A549 (cell line): Measurements from ENCODE around the gene SFT2D2. TPM values are rescaled to one million over a fixed set of nuclear protein-coding genes. Genes with fewer than 3 reads are reported as not detected.
A peak's percentile ranks its signal among the peaks of the same experiment; 100 is the strongest.

ENCODE experiments used
- ATAC-seq, 2 experiments: fragments of 200-7000 bp in 1 of 2; fragments of >200 bp in 1 of 2; cut with Nextera tagmentation in 1 of 2; cut with Tn5 transposase in 1 of 2; 3 replicates each; pipeline versions ENCODE4 v1.8.0 to v1.9.1; 2018 to 2020; ENCODE audit warnings: mild to moderate bottlenecking in 1 of 2, moderate library complexity in 1 of 2
- CTCF ChIA-PET: fragments of 300-600 bp; sonication (Branson Sonifier 250); formaldehyde crosslinking; extraction: SDS; loops from one replicate; lab custom pipeline; 2021; ENCODE audit warnings: antibody characterized with exemption, inconsistent platforms; lab: Yijun Ruan, JAX
- POLR2A ChIA-PET: fragments of 350-600 bp; formaldehyde crosslinking; extraction: SDS; loops from one replicate; lab custom pipeline; 2021; ENCODE audit warnings: antibody characterized with exemption, inconsistent platforms; lab: Yijun Ruan, JAX
- DNase-seq, 2 experiments: peaks; one replicate each; pipeline versions ENCODE4 v3.0.0 to v3.0.0-alpha.2; 2011 to 2016; ENCODE audit warnings: low read depth in 1 of 2, low spot score in 1 of 2
- FAIRE-seq: peaks from 2 replicates; lab custom pipeline; 2011; peaks lifted over from hg19 to GRCh38; lab: Jason Lieb, UNC
- H3K27ac ChIP-seq, 2 experiments: fragments of >200 bp; sonication (Bioruptor Twin); formaldehyde crosslinking; 3 replicates each; pipeline ENCODE4 v1.5.1; 2016 to 2017
- H3K4me1 ChIP-seq: fragments of >200 bp; sonication (Bioruptor Twin); formaldehyde crosslinking; 3 replicates; pipeline ENCODE4 v1.6.1; 2016
- H3K4me2 ChIP-seq: fragments of >200 bp; sonication (Bioruptor Twin); formaldehyde crosslinking; 3 replicates; pipeline ENCODE4 v1.6.1; 2016
- H3K4me3 ChIP-seq: fragments of >200 bp; sonication (Bioruptor Twin); formaldehyde crosslinking; 3 replicates; pipeline ENCODE4 v1.5.1; 2016
- H3K9me3 ChIP-seq: fragments of >200 bp; sonication (Bioruptor Twin); formaldehyde crosslinking; 3 replicates; pipeline ENCODE4 v1.6.1; 2016
- CBX2 ChIP-seq: fragments of 200-600 bp; sonication (generic); IDR thresholded peaks from 2 replicates; pipeline ENCODE4 v1.6.1; 2016; ENCODE audit warnings: low read depth, mild to moderate bottlenecking, borderline replicate concordance
- CHD2 ChIP-seq: fragments of 150-350 bp; IDR thresholded peaks from 2 replicates; pipeline ENCODE4 v1.6.1; 2014; ENCODE audit warnings: low read length; ENCODE audit not compliant: partially characterized antibody
- CTCF ChIP-seq: fragments of >200 bp; sonication (Bioruptor Twin); formaldehyde crosslinking; IDR thresholded peaks from 3 replicates; pipeline ENCODE4 v1.5.1; 2016
- E2F6 ChIP-seq: IDR thresholded peaks from 2 replicates; pipeline ENCODE4 v1.6.1; 2012; ENCODE audit warnings: low read depth, borderline replicate concordance
- EHF ChIP-seq: fragments of 250-450 bp; sonication (Bioruptor Pico); IDR thresholded peaks from 2 replicates; pipeline ENCODE4 v1.5.0; 2020; ENCODE audit warnings: mild to moderate bottlenecking
- EP300 ChIP-seq, 2 experiments: fragments of >200 bp; sonication (Bioruptor Twin); formaldehyde crosslinking; IDR thresholded peaks; 2 replicates in 1 of 2; 3 replicates in 1 of 2; pipeline ENCODE4 v1.6.1; 2016 to 2017
- FOXS1 ChIP-seq: fragments of 250-450 bp; sonication (Bioruptor Pico); IDR thresholded peaks from 2 replicates; pipeline ENCODE4 v1.5.0; 2020; ENCODE audit warnings: mild to moderate bottlenecking, moderate library complexity
- GATA3 ChIP-seq: IDR thresholded peaks from 2 replicates; pipeline ENCODE4 v1.6.1; 2012; ENCODE audit warnings: borderline replicate concordance
- MAX ChIP-seq: IDR thresholded peaks from 2 replicates; pipeline ENCODE4 v1.6.1; 2012
- PHF8 ChIP-seq: fragments of 200-600 bp; sonication (generic); IDR thresholded peaks from 2 replicates; pipeline ENCODE4 v1.6.1; 2016; ENCODE audit warnings: low read depth, mild to moderate bottlenecking, antibody characterized with exemption, moderate library complexity, borderline replicate concordance
- POLR2A ChIP-seq: IDR thresholded peaks from 2 replicates; pipeline ENCODE4 v1.6.1; 2012; ENCODE audit warnings: mild to moderate bottlenecking, low read length
- POLR2AphosphoS2 ChIP-seq: conservative IDR thresholded peaks from 2 replicates; pipeline ENCODE4 v1.6.1; 2012; ENCODE audit warnings: low read length, improper control_type of control experiment, inconsistent platforms
- RAD21 ChIP-seq, 2 experiments: fragments of >200 bp in 1 of 2; sonication (Bioruptor Twin) in 1 of 2; formaldehyde crosslinking in 1 of 2; IDR thresholded peaks in 1 of 2; conservative IDR thresholded peaks in 1 of 2; 2 replicates in 1 of 2; 3 replicates in 1 of 2; pipeline ENCODE4 v1.6.1; 2012 to 2018; ENCODE audit warnings: inconsistent platforms in 1 of 2
- RARB ChIP-seq: fragments of 250-450 bp; sonication (Bioruptor Pico); IDR thresholded peaks from 2 replicates; pipeline ENCODE4 v1.8.0; 2021; ENCODE audit warnings: mild to moderate bottlenecking, moderate library complexity
- RCOR1 ChIP-seq: fragments of 150-350 bp; IDR thresholded peaks from 2 replicates; pipeline ENCODE4 v1.6.1; 2014; ENCODE audit warnings: antibody characterized with exemption, low read length, low read depth
- RNF2 ChIP-seq: fragments of 200-600 bp; sonication (generic); IDR thresholded peaks from 2 replicates; pipeline ENCODE4 v1.6.1; 2016; ENCODE audit warnings: low read depth, mild to moderate bottlenecking, antibody characterized with exemption, moderate library complexity, borderline replicate concordance
- TFCP2L1 ChIP-seq: fragments of 250-450 bp; sonication (Bioruptor Pico); IDR thresholded peaks from 2 replicates; pipeline ENCODE4 v1.5.0; 2021; ENCODE audit warnings: mild to moderate bottlenecking
- TP53 ChIP-seq: fragments of 250-450 bp; sonication (Bioruptor Pico); IDR thresholded peaks from 2 replicates; pipeline ENCODE4 v1.5.0; 2021; ENCODE audit warnings: mild to moderate bottlenecking, moderate library complexity
- ZFP36 ChIP-seq: fragments of 450-650 bp; IDR thresholded peaks from 2 replicates; pipeline ENCODE4 v1.6.1; 2014; ENCODE audit warnings: borderline replicate concordance; ENCODE audit not compliant: partially characterized antibody
- ZNF302 ChIP-seq: fragments of 250-450 bp; sonication (Bioruptor Pico); IDR thresholded peaks from 2 replicates; pipeline ENCODE4 v1.9.0; 2021; ENCODE audit warnings: inconsistent platforms, mild to moderate bottlenecking, moderate library complexity
- ZSCAN20 ChIP-seq: fragments of 250-450 bp; sonication (Bioruptor Pico); IDR thresholded peaks from 2 replicates; pipeline ENCODE4 v1.8.0; 2022; ENCODE audit warnings: mild to moderate bottlenecking, moderate library complexity
- WGBS: methylation state at CpG from one replicate; pipeline ENCODE4 v1.1.6; 2017; ENCODE audit errors: missing lambda C conversion rate; 5-methylcytosine and 5-hydroxymethylcytosine counted together
- polyA plus RNA-seq, 4 experiments: library from polyadenylated mRNA; depleted of rRNA in 3 of 4; stranded (reverse); fragments of >200 nt; fragmentation: RNase III in 1 of 4; extraction: RNeasy Plus Mini Kit Qiagen cat#74134 plus additional on column Dnase treatment in 1 of 4; gene quantifications; 2 replicates in 3 of 4; 3 replicates in 1 of 4; pipeline ENCODE4 v1.2.3, GENCODE V29; 2011 to 2017

Gene SFT2D2
- polyA plus RNA-seq, 2 of the 4 experiments (the other 2 are of a cell fraction): 12.8 to 40.1 TPM

GRCh38 chr1:168235937-168236336 is 10.1 kb downstream of the SFT2D2 start:
- no peak overlapping the region for H3K27ac ChIP-seq
- H3K4me1 ChIP-seq: peaks cover 44% of the 10 kb centered on the region
- H3K4me2 ChIP-seq: no peak overlapping the region
- TF ChIP-seq POLR2A (no peak), POLR2AphosphoS2 (no peak), TP53 (no peak), FOXS1 (CRISPR knock-in tag) (no peak), GATA3 (no peak), MAX (no peak), RNF2 (no peak), ZFP36 (no peak), CTCF (no peak), EHF (CRISPR knock-in tag) (no peak), CHD2 (no peak), RAD21 (conservative IDR thresholded peaks at IDR 0.05 in 1 of 2, IDR thresholded peaks at IDR 0.05 in 1 of 2) (no peak), RARB (CRISPR knock-in tag) (no peak), PHF8 (no peak), TFCP2L1 (no peak), E2F6 (no peak), RCOR1 (no peak)
- no peak overlapping the region for H3K4me3 ChIP-seq
- ChIA-PET POLR2A (interaction anchor here (1.0 to 1.9 kb wide), 2 partner anchors 10 to 57 kb away, joined by 3 to 16 read pairs; partner anchors contain the start of genes SFT2D2 and TIPRL), CTCF (interaction anchor here (0.6 to 4.0 kb wide), 21 partner anchors 8 to 814 kb away, joined by 3 to 17 read pairs (median 4); partner anchors contain the start of gene SFT2D2)
- H3K9me3 ChIP-seq: no peaks in the 10 kb centered on the region
- ATAC-seq (no peak), FAIRE-seq (no peak), DNase-seq (no peak)
- 76% methylated on average over 3 of the region's 3 CpGs for WGBS

GRCh38 chr1:168236836-168237611 is 11.2 kb downstream of the SFT2D2 start:
- FAIRE-seq: no peak
- TF ChIP-seq CBX2 (no peak), EHF (CRISPR knock-in tag) (no peak), RAD21 (conservative IDR thresholded peaks at IDR 0.05 in 1 of 2, IDR thresholded peaks at IDR 0.05 in 1 of 2) (peak in 1 of 2 experiments; percentile 24; a peak in 1 of 5 replicates), ZSCAN20 (CRISPR knock-in tag) (no peak)
- ATAC-seq: no peak
- H3K4me1 ChIP-seq: peaks cover 38% of the 10 kb centered on the region
- H3K4me3 ChIP-seq: no peak overlapping the region
- POLR2A ChIA-PET: interaction anchor here (0.6 kb wide), 1 partner anchor 9 kb away, joined by 5 read pairs; no protein-coding TSS in a partner anchor
- no peak for DNase-seq
- H3K27ac ChIP-seq: no peak overlapping the region
- WGBS: 85% methylated on average over 7 of the region's 7 CpGs
- CTCF ChIA-PET: interaction anchor here (2.2 to 2.7 kb wide), 2 partner anchors 10 to 12 kb away, joined by 6 to 10 read pairs; partner anchors contain the start of gene SFT2D2
- no peak overlapping the region for H3K4me2 ChIP-seq
- no peaks in the 10 kb centered on the region for H3K9me3 ChIP-seq

- 45% methylated on average over 2 of the region's 2 CpGs for WGBS
- H3K4me1 ChIP-seq: peaks cover 26% of the 10 kb centered on the region
- TF ChIP-seq EP300 (IDR thresholded peaks at IDR 0.05) (no peak), RCOR1 (no peak), ZNF302 (CRISPR knock-in tag) (no peak)
- POLR2A ChIA-PET: no interaction called here
- H3K9me3 ChIP-seq: no peaks in the 10 kb centered on the region
- no peak overlapping the region for H3K4me3 ChIP-seq
- CTCF ChIA-PET: interaction anchor here (2.4 kb wide), 1 partner anchor 8 kb away, joined by 12 read pairs; no protein-coding TSS in a partner anchor
- DNase-seq: no peak
- H3K27ac ChIP-seq: peak overlapping the region; percentile 63 to 81
- peak; percentile 13 to 57; a peak in 3 of 6 replicates for ATAC-seq
- H3K4me2 ChIP-seq: peak overlapping the region; percentile 62
- FAIRE-seq: no peak
Measured at GRCh38 chr1:168243198-168243597, 17.4 kb downstream of the SFT2D2 start.
